ENCODE results near the gene NUBP1.

DNA sequence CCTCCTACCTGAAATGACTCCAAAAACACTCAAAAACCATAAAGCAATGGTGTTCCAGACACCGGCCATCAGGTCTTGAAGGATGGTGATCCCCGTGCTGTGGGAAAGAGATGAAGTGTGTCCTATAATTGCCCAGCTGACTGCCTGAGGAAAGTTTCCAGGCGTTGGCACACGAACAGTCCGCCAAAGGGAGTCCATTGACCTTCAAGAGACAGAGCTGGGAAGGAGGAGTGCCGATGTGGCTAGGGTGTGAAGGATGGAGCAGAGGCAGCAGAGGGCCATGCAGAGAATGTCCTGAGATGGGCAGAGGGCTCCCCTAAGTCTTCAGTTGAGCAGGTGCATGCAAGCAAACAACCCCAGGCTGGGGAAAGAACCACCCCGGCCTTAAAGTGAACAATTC is 11.9 kb upstream of the NUBP1 start:
- TF ChIP-seq, protein P1, sequence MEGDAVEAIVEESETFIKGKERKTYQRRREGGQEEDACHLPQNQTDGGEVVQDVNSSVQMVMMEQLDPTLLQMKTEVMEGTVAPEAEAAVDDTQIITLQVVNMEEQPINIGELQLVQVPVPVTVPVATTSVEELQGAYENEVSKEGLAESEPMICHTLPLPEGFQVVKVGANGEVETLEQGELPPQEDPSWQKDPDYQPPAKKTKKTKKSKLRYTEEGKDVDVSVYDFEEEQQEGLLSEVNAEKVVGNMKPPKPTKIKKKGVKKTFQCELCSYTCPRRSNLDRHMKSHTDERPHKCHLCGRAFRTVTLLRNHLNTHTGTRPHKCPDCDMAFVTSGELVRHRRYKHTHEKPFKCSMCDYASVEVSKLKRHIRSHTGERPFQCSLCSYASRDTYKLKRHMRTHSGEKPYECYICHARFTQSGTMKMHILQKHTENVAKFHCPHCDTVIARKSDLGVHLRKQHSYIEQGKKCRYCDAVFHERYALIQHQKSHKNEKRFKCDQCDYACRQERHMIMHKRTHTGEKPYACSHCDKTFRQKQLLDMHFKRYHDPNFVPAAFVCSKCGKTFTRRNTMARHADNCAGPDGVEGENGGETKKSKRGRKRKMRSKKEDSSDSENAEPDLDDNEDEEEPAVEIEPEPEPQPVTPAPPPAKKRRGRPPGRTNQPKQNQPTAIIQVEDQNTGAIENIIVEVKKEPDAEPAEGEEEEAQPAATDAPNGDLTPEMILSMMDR (IDR thresholded peaks at IDR 0.05; ENCODE audit: low read depth, low read length, poor library complexity, severe bottlenecking): no peak
- no peak for TF ChIP-seq EZH2phosphoT487 (IDR thresholded peaks at IDR 0.05; ENCODE audit: borderline replicate concordance, low read length)
